SIG-M5 (cell line): ENCODE data around the gene UPK2.

Source experiments
- DNase-seq: peaks from one replicate; lab custom pipeline; 2025; lab: John Stamatoyannopoulos, UW

The UPK2 gene

DNA sequence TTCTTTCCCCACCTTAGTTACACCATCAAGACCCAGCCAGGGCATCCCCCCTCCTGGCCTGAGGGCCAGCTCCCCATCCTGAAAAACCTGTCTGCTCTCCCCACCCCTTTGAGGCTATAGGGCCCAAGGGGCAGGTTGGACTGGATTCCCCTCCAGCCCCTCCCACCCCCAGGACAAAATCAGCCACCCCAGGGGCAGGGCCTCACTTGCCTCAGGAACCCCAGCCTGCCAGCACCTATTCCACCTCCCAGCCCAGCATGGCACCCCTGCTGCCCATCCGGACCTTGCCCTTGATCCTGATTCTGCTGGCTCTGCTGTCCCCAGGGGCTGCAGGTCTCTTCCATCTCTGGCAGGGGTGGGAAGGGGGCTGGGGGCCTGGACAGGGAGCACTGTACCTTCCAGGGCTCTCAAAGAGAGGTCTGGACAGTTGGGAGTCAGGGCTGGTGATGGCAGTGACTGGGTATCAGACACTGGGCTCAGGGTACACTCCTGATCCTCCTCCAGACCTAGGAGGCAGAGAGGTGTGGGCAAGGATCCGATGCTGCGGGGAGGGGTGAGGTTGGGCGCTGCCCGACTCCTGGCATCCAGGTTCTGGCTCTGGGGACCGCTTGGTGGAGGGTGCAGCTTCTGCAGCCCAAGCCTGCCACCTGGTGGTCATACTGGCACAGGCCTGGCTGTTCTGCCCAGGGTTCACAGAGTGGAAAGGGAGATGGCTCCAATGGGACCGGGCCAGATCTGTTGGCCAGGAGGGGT is at the start of gene UPK2:
UPK2 (plus strand) TSS at position 205 of the 753 bp plus-strand sequence; CDS start at position 258, 53 bp downstream.
- DNase-seq = peak; percentile 6

- no peak for DNase-seq
Observed at GRCh38 chr11:118907051-118908042, 48.8 kb upstream of the UPK2 start.

DNA sequence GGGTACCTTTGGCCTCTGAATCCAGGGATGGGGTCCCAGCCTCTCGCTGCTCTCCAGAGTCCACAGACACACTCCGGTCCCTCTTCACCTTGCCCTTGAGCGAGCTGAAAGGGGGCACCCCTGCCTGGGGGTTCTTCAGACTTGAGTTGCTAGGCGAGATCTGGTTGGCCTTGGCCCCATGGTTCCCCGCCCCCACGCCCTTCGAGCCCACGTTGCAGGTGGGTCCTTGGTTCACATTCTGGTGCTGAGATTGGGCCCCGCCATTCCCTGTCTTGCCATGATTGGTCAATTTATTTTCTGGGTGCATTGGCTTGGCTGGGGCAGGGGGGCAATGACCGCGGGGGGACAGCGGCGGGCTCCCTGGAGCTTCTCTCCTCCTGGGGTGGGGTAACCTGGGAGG is 47.8 kb upstream of the UPK2 start:
- DNase-seq = no peak

GRCh38 chr11:118908901-118909618 is 47.0 kb upstream of the UPK2 start:
- no peak for DNase-seq

DNA sequence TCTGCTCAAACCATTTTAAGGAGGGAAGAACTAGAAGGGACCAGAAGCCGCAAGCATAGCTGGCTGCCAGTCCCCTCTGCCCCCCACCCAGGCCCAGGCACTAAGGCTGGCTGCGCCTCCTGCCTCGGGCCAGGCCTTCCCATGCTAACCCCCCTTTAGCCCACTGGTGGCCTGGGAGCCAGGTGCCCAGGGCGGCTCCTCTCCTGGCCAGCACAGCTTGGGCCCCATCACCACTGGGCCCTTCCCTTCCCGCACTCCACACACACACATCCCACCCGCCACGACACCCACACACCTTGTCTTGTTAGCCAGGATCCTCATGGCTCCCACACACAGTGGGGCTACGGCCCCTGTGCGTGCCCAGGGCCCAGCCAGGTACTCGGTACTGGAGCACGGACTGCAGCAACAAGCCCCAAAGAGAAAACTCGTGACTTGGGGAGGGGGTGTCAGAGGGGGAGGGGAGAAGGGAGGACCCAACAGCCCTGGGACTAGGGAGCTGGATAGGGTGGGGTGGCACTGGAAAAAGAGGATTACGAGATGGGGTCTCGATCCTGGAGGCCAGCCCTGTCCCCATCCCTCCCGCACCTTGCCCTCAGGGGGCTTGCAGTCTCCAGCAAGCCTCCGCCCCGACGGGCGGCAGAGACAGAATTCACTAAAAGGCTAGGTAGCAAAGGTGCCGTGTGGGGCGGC is 46.3 kb upstream of the UPK2 start:
- no peak for DNase-seq

- no peak for DNase-seq
Observed at GRCh38 chr11:118910309-118911112, 45.6 kb upstream of the UPK2 start.

DNA sequence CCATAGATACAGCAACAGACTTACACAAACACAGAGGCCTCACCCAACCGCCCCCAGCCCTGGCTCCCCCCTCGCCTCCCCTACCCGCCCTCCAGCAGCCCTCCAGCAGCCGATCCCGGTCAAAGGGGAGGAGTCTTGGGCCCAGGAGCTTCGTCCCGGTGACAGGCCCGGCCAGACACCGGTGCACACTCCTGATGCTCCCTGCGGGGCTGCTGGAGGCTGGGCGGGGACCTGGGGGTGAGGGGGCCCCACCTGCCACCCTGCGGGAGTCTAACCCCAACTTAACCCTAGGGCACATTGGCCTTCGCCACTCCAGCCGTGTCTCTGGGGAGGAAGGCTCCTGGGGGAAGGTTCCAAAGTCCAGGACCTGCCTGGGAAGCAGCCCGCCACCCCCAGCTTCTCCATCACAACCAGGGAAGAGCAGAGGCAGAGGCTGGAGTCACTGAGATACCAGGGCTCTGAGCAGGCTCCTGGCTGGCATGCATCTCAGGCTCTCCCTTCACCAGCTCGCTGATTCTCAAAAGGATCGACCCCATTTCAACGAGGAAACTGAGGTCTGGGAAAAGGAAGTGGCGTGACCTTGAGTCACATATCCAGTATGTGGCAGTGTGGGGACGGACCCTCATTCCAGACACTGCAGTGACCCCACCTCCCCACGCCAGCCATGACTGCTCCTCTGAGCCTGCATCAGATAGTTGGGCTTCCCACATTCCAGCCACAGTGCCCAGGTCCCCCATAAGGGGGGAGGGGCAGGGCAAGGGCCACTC is 44.8 kb upstream of the UPK2 start:
- DNase-seq = no peak

- no peak for DNase-seq
Observed at GRCh38 chr11:118911880-118912741, 44.0 kb upstream of the UPK2 start.

DNA sequence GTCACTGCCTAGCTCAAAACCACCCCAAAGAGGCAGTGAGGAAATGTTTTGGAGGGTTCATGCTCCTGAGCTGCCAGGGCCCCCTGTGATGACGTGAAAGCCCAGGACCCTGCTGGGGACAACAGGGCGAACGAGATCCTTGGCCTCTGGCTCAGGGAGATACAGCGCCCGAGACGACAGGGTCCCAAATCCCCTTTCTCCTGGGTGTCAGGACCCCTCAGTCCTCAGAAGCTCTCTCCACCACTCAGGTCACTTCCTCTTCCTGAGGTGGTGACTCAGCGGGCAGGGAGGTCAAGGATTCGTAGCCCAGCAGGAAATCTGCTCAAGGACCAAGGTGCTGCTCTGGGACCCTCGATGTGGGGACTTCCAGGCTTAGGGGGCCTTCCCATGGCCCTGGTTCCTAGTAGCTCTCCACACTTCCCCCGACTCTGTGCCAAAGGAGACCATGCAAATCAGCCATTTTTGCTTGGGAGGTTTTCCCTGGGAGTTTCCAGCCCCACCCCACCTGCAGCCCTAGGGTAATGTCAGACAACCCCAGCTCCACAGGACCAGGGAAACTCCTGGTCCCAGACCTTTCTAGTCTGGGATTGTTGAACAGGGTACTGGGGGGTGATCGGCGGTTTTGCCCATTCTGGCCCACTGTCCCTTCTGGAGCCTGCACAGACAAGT is 43.2 kb upstream of the UPK2 start:
- no peak for DNase-seq

- DNase-seq = no peak
Observed at GRCh38 chr11:118913411-118914125, 42.5 kb upstream of the UPK2 start.

GRCh38 chr11:118914178-118914918 is 41.8 kb upstream of the UPK2 start:
- DNase-seq = no peak

DNA sequence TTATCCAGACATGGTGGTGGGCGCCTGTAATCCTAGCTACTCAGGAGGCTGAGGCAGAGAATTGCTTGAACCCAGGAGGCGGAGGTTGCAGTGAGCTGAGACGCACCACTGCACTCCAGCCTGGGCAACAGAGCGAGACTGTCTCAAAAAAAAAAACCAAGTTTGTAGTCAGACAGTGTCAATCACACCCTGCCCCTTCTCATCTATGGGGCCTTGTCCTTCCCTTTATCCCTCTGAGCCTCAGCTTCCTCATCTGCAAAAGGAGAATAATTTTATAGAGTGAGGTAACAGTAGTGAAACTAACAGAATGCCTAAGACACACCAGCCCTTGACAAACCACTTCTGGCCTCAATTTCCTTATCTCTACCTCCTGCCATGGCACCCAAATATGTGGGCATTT is 41.1 kb upstream of the UPK2 start:
- no peak for DNase-seq

GRCh38 chr11:118915396-118915795 is 40.7 kb upstream of the UPK2 start:
- no peak for DNase-seq

DNA sequence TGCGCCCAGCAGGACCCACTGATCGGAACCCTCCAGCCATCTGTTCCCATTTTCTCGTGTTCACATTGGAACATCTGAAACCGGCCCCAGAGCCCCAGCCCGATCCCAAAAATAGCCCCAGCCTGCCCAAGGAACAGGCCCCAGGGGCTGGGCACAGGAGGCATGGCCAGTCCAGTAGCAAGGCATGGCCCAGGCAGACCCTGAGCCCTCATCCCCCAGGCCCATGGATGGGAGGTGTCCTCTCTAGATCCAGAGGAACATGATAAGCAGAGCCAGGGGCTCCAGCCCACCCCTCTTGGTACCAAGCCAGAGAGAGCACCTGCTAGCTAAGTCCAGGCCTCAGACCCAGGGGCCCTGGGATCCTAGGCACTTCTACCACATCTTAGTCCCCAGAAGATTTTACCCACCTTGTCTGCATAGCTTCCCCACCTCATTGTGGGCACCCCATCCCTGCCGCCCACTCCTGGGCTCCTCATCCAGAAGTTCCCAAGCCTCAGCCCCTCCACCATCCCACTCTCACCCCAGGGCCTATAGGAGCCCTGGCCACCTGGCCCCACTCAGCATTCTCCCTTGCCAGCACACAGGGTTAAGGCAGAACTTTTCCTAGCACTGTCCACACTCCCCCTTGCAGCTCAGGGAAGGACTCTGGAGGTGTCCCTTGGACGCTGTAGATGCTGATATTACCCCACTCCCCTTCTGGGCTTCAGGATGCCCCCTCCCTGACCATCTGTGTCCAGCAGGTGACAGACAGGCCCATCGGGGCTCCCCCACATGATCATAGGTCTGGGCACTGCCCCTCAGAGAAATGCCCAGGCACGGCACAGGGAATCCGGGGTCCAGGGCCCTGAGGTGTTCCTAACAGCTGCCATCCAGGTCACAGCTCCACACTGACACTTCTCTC is 39.9 kb upstream of the UPK2 start:
- no peak for DNase-seq

- DNase-seq = no peak
Observed at GRCh38 chr11:118916842-118917388, 39.2 kb upstream of the UPK2 start.
